ENCODE measurements around the gene OTOL1. TPM values are rescaled to one million over a fixed set of nuclear protein-coding genes. Genes with fewer than 3 reads are reported as not detected.

The OTOL1 gene
- total and polyA plus RNA-seq, 10 of the 15 experiments (the other 5 are each of a cell fraction or from before 2014, with no cell fraction given) = not detected

- BruUV-seq (replicated peaks) = no TSS peak
- ATAC-seq (no peak), FAIRE-seq (no peak), DNase-seq (ENCODE audit: low read depth, low spot score) (no peak)
- Histone ChIP-seq H3K4me2 (ENCODE audit: control insufficient read depth, insufficient read depth) (no peak overlapping the region), H3K4me3 (no peak overlapping the region), H3K9me3 (replicated peaks; ENCODE audit: control insufficient read depth, insufficient read depth, low read length) (no peaks in the 10 kb centered on the region), H3K9ac (ENCODE audit: control insufficient read depth, insufficient read depth, low read length) (no peak overlapping the region), H3K36me3 (ENCODE audit: control insufficient read depth in 2 of 2, insufficient read depth in 2 of 2, low read length in 1 of 2) (no peaks in the 10 kb centered on the region), H4K20me1 (ENCODE audit: control insufficient read depth, insufficient read depth) (no peaks in the 10 kb centered on the region), H3K79me2 (ENCODE audit: control insufficient read depth, insufficient read depth, low read length) (no peaks in the 10 kb centered on the region), H2AFZ (ENCODE audit: control insufficient read depth, low read depth, low read length) (no peak overlapping the region), H3K4me1 (ENCODE audit: control insufficient read depth, insufficient read depth, low read length) (no peaks in the 10 kb centered on the region), H3K27ac (ENCODE audit: control insufficient read depth, insufficient read depth) (no peak overlapping the region), H3K27me3 (replicated peaks in 1 of 2; ENCODE audit: control insufficient read depth in 2 of 2, insufficient read depth in 2 of 2, low read length in 1 of 2) (no peaks in the 10 kb centered on the region)
- in situ Hi-C loops (cut with MboI) (no loop called here), intact Hi-C loops (cut with micrococcal nuclease; ENCODE audit: unreplicated experiment) (no loop called here)
- POLR2A ChIA-PET = no interaction called here
- 0% methylated on average over 2 of the region's 2 CpGs for WGBS (ENCODE audit: insufficient coverage, insufficient replicate concordance, low lambda C conversion rate, missing lambda C conversion rate)
- RAD21 ChIA-PET (ENCODE audit: unreplicated experiment) = no interaction called here
- SMC1A ChIA-PET (ENCODE audit: uncharacterized antibody, unreplicated experiment) = interaction anchor here (0.8 kb wide), 1 partner anchor 143 kb away, joined by 3 read pairs; no protein-coding TSS in a partner anchor
- TF ChIP-seq BCL11A (IDR thresholded peaks at IDR 0.05; ENCODE audit: low read depth, low read length) (no peak), ZNF274 (IDR thresholded peaks at IDR 0.05; ENCODE audit: insufficient read depth, insufficient read length) (no peak), RELA (IDR thresholded peaks at IDR 0.05; ENCODE audit: borderline replicate concordance, partially characterized antibody) (no peak), CBX5 (IDR thresholded peaks at IDR 0.05; ENCODE audit: low read depth) (no peak), ZNF592 (IDR thresholded peaks at IDR 0.05) (no peak), E4F1 (IDR thresholded peaks at IDR 0.05; ENCODE audit: borderline replicate concordance, partially characterized antibody) (no peak), MEF2A (IDR thresholded peaks at IDR 0.05; ENCODE audit: insufficient read depth, low read depth, low read length) (no peak), BACH1 (IDR thresholded peaks at IDR 0.05; ENCODE audit: borderline replicate concordance) (no peak), ETV6 (conservative IDR thresholded peaks at IDR 0.05 in 1 of 2, IDR thresholded peaks at IDR 0.05 in 1 of 2; ENCODE audit: borderline replicate concordance in 1 of 2, low read depth in 1 of 2) (no peak), IRF5 (IDR thresholded peaks at IDR 0.05; ENCODE audit: borderline replicate concordance) (no peak), RAD51 (IDR thresholded peaks at IDR 0.05) (no peak), SMAD5 (IDR thresholded peaks at IDR 0.05; ENCODE audit: low read depth) (no peak), CHD2 (IDR thresholded peaks at IDR 0.05; ENCODE audit: borderline replicate concordance, low read depth, low read length) (no peak), NBN (IDR thresholded peaks at IDR 0.05) (no peak), SREBF2 (IDR thresholded peaks at IDR 0.05; ENCODE audit: low read length) (no peak), ZNF622 (IDR thresholded peaks at IDR 0.05) (no peak), SMARCA5 (IDR thresholded peaks at IDR 0.05) (no peak), ZBED1 (IDR thresholded peaks at IDR 0.05; ENCODE audit: borderline replicate concordance) (no peak), WRNIP1 (IDR thresholded peaks at IDR 0.05; ENCODE audit: borderline replicate concordance, low read depth, low read length) (no peak)
- CTCF ChIA-PET = no interaction called here
These were observed 40.6 kb upstream of the OTOL1 start for GRCh38 chr3:161455962-161456361.

Data from GM12878 (cell line).